ENCODE measurements around the gene SPTBN2.
A peak's percentile ranks its signal among the peaks of the same experiment; 100 is the strongest.

Gene SPTBN2

GRCh38 chr11:66739983-66740382 lies 11.0 kb upstream of the SPTBN2 start:
- ChIA-PET CTCF (no interaction called here), POLR2A (no interaction called here)
- Histone ChIP-seq H3K4me3 (ENCODE audit: control insufficient read depth in 1 of 7, extremely low read depth in 1 of 7, insufficient read depth in 4 of 7, low read depth in 2 of 7, low read length in 6 of 7) (no peak overlapping the region), H3K9me3 (ENCODE audit: control extremely low read depth in 1 of 5, control insufficient read depth in 4 of 5, insufficient read depth in 2 of 5, low read depth in 1 of 5, low read length in 4 of 5) (peaks cover 0 to 11% (median 3%) of the 10 kb centered on the region in 5 experiments), H3K27ac (ENCODE audit: insufficient read depth in 1 of 2, low read depth in 1 of 2, low read length in 2 of 2, poor library complexity in 1 of 2, severe bottlenecking in 2 of 2) (no peak overlapping the region), H3K27me3 (replicated peaks in 2 of 5; ENCODE audit: control insufficient read depth in 4 of 5, insufficient read depth in 5 of 5, low read length in 4 of 5) (peaks cover 0 to 5% (median 0%) of the 10 kb centered on the region in 5 experiments), H3K4me1 (ENCODE audit: control extremely low read depth in 1 of 4, control insufficient read depth in 4 of 4, insufficient read depth in 4 of 4, low read length in 3 of 4) (peaks cover 0 to 5% (median 2%) of the 10 kb centered on the region in 4 experiments), H3K36me3 (ENCODE audit: control insufficient read depth in 4 of 4, insufficient read depth in 4 of 4, low read length in 3 of 4) (no peaks in the 10 kb centered on the region)
- no peak for DNase-seq
- WGBS (ENCODE audit: insufficient coverage) = 78% methylated on average over 2 of the region's 2 CpGs

GRCh38 chr11:66734215-66734614 lies 5.2 kb upstream of the SPTBN2 start:
- no peaks in the 10 kb centered on the region for H3K9me3 ChIP-seq (ENCODE audit: control extremely low read depth in 1 of 5, control insufficient read depth in 4 of 5, insufficient read depth in 2 of 5, low read depth in 1 of 5, low read length in 4 of 5)
- POLR2A ChIA-PET = no interaction called here
- H3K4me3 ChIP-seq (ENCODE audit: control insufficient read depth in 1 of 7, extremely low read depth in 1 of 7, insufficient read depth in 4 of 7, low read depth in 2 of 7, low read length in 6 of 7) = no peak overlapping the region
- WGBS (ENCODE audit: insufficient coverage) = 88% methylated on average over 1 of the region's 3 CpGs
- DNase-seq = no peak
- H3K27me3 ChIP-seq (replicated peaks in 2 of 5; ENCODE audit: control insufficient read depth in 4 of 5, insufficient read depth in 5 of 5, low read length in 4 of 5) = peaks cover 9 to 37% (median 18%) of the 10 kb centered on the region in 5 experiments
- no peaks in the 10 kb centered on the region for H3K36me3 ChIP-seq (ENCODE audit: control insufficient read depth in 4 of 4, insufficient read depth in 4 of 4, low read length in 3 of 4)
- H3K4me1 ChIP-seq (ENCODE audit: control extremely low read depth in 1 of 4, control insufficient read depth in 4 of 4, insufficient read depth in 4 of 4, low read length in 3 of 4) = no peaks in the 10 kb centered on the region
- no peak overlapping the region for H3K27ac ChIP-seq (ENCODE audit: insufficient read depth in 1 of 2, low read depth in 1 of 2, low read length in 2 of 2, poor library complexity in 1 of 2, severe bottlenecking in 2 of 2)
- CTCF ChIA-PET = no interaction called here

GRCh38 chr11:66729447-66729846 lies 431 bp upstream of the SPTBN2 start:
- Histone ChIP-seq H3K4me1 (ENCODE audit: control extremely low read depth in 1 of 4, control insufficient read depth in 4 of 4, insufficient read depth in 4 of 4, low read length in 3 of 4) (peaks cover 0 to 24% (median 13%) of the 10 kb centered on the region in 4 experiments), H3K9me3 (ENCODE audit: control extremely low read depth in 1 of 5, control insufficient read depth in 4 of 5, insufficient read depth in 2 of 5, low read depth in 1 of 5, low read length in 4 of 5) (no peaks in the 10 kb centered on the region), H3K4me3 (ENCODE audit: control insufficient read depth in 1 of 7, extremely low read depth in 1 of 7, insufficient read depth in 4 of 7, low read depth in 2 of 7, low read length in 6 of 7) (no peak overlapping the region), H3K36me3 (ENCODE audit: control insufficient read depth in 4 of 4, insufficient read depth in 4 of 4, low read length in 3 of 4) (no peaks in the 10 kb centered on the region), H3K27ac (ENCODE audit: insufficient read depth in 1 of 2, low read depth in 1 of 2, low read length in 2 of 2, poor library complexity in 1 of 2, severe bottlenecking in 2 of 2) (no peak overlapping the region), H3K27me3 (replicated peaks in 2 of 5; ENCODE audit: control insufficient read depth in 4 of 5, insufficient read depth in 5 of 5, low read length in 4 of 5) (peaks cover 18 to 79% (median 52%) of the 10 kb centered on the region in 5 experiments)
- DNase-seq = no peak
- ChIA-PET CTCF (interaction anchor here (1.4 to 1.6 kb wide), 2 partner anchors 14 to 19 kb away, joined by 3 to 4 read pairs; no protein-coding TSS in a partner anchor), POLR2A (interaction anchor here (1.0 to 1.4 kb wide), 2 partner anchors 10 to 16 kb away, joined by 3 read pairs; a partner anchor contains a TSS)
- WGBS (ENCODE audit: insufficient coverage) = 92% methylated on average over 4 of the region's 4 CpGs

- Histone ChIP-seq H3K36me3 (ENCODE audit: control insufficient read depth in 4 of 4, insufficient read depth in 4 of 4, low read length in 3 of 4) (no peaks in the 10 kb centered on the region), H3K27ac (ENCODE audit: insufficient read depth in 1 of 2, low read depth in 1 of 2, low read length in 2 of 2, poor library complexity in 1 of 2, severe bottlenecking in 2 of 2) (no peak overlapping the region), H3K9me3 (ENCODE audit: control extremely low read depth in 1 of 5, control insufficient read depth in 4 of 5, insufficient read depth in 2 of 5, low read depth in 1 of 5, low read length in 4 of 5) (no peaks in the 10 kb centered on the region), H3K4me3 (ENCODE audit: control insufficient read depth in 1 of 7, extremely low read depth in 1 of 7, insufficient read depth in 4 of 7, low read depth in 2 of 7, low read length in 6 of 7) (peak overlapping the region in 5 of 7 experiments; percentile 14 to 57 (median 47)), H3K27me3 (replicated peaks in 2 of 5; ENCODE audit: control insufficient read depth in 4 of 5, insufficient read depth in 5 of 5, low read length in 4 of 5) (peaks cover 16 to 80% (median 50%) of the 10 kb centered on the region in 5 experiments), H3K4me1 (ENCODE audit: control extremely low read depth in 1 of 4, control insufficient read depth in 4 of 4, insufficient read depth in 4 of 4, low read length in 3 of 4) (peaks cover 0 to 24% (median 13%) of the 10 kb centered on the region in 4 experiments)
- CTCF ChIA-PET = interaction anchor here (0.6 to 1.6 kb wide), 2 partner anchors 20 to 479 kb away, joined by 3 to 4 read pairs; no protein-coding TSS in a partner anchor
- peak in 1 of 3 donors; percentile 33 for DNase-seq
- POLR2A ChIA-PET = no interaction called here
- under 1% methylated on average over 51 of the region's 114 CpGs for WGBS (ENCODE audit: insufficient coverage)
These were observed 851 bp downstream of the SPTBN2 start for GRCh38 chr11:66728038-66728692.

DNA sequence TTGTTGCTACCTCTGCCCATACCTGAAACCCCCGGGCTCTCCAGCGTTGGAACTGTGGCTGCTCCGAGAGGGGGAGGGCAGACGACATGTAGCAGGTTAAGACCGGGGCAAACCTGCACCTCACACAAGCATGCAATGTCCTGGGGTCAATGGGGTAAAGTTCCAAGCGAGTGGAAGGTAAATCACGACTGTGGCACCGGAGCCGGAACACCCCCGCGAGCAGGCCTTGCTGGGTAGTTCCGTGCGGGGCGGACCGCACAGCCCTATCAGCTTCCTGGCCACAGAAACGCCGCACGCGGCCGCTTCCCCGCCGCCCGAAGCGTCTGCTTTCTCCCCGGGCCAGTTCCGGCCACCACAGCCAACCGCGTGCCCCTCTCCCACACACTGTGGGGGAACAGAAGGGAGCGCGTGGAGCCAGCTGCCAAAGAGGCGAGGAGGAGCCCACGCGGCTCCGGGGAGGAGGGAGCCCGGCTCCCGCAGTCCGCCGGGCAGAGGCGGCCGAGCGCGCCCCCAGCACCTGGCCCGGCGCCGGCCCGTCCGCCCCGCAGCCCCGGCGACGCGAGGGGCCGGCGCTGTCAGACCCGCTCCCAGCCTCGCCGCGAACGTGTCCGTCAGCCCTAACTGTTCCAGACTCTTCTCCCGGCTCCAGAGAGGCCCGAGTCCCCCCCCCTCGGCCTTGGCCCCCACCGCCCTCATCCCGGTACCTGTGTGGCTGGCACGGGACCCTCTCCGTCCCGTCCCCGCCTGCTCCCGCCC lies 1.6 kb downstream of the SPTBN2 start:
- H3K4me1 ChIP-seq (ENCODE audit: control extremely low read depth in 1 of 4, control insufficient read depth in 4 of 4, insufficient read depth in 4 of 4, low read length in 3 of 4) = peaks cover 0 to 24% (median 13%) of the 10 kb centered on the region in 4 experiments
- CTCF ChIA-PET = interaction anchor here (0.7 to 1.9 kb wide), 3 partner anchors 10 to 124 kb away, joined by 3 to 8 read pairs (median 3); no protein-coding TSS in a partner anchor
- H3K27ac ChIP-seq (ENCODE audit: insufficient read depth in 1 of 2, low read depth in 1 of 2, low read length in 2 of 2, poor library complexity in 1 of 2, severe bottlenecking in 2 of 2) = no peak overlapping the region

DNA sequence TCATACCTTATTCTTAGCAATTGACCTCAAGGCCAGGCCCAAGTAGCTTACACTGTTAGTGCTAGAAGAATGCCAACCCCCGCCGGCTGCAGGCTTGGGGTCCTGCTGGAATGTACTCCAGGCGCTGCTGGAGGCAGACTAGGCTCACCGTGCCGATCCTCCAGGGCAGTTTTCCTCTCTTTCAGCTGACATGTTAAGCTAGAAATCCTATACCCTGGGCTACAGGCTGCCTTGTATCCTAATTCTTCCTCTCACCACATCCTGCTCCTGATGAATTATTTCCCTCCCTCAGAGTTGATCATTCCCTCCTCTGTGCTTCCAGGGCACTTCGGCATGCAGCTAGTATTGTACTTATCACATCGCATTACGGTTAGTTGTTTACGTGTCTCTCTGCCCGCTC lies 3.4 kb downstream of the SPTBN2 start:
- H3K36me3 ChIP-seq (ENCODE audit: control insufficient read depth in 4 of 4, insufficient read depth in 4 of 4, low read length in 3 of 4) = no peaks in the 10 kb centered on the region
- no peak overlapping the region for H3K4me3 ChIP-seq (ENCODE audit: control insufficient read depth in 1 of 7, extremely low read depth in 1 of 7, insufficient read depth in 4 of 7, low read depth in 2 of 7, low read length in 6 of 7)
- ChIA-PET POLR2A (interaction anchor here (0.6 kb wide), 1 partner anchor 242 kb away, joined by 3 read pairs; no protein-coding TSS in a partner anchor), CTCF (interaction anchor here (0.8 to 1.9 kb wide), 5 partner anchors 12 to 131 kb away, joined by 3 to 8 read pairs (median 3); no protein-coding TSS in a partner anchor)
- peaks cover 13 to 66% (median 44%) of the 10 kb centered on the region in 5 experiments for H3K27me3 ChIP-seq (replicated peaks in 2 of 5; ENCODE audit: control insufficient read depth in 4 of 5, insufficient read depth in 5 of 5, low read length in 4 of 5)
- peaks cover 0 to 26% (median 13%) of the 10 kb centered on the region in 4 experiments for H3K4me1 ChIP-seq (ENCODE audit: control extremely low read depth in 1 of 4, control insufficient read depth in 4 of 4, insufficient read depth in 4 of 4, low read length in 3 of 4)
- WGBS (ENCODE audit: insufficient coverage) = 63% methylated on average over 6 of the region's 10 CpGs
- no peak overlapping the region for H3K27ac ChIP-seq (ENCODE audit: insufficient read depth in 1 of 2, low read depth in 1 of 2, low read length in 2 of 2, poor library complexity in 1 of 2, severe bottlenecking in 2 of 2)
- DNase-seq = no peak
- no peaks in the 10 kb centered on the region for H3K9me3 ChIP-seq (ENCODE audit: control extremely low read depth in 1 of 5, control insufficient read depth in 4 of 5, insufficient read depth in 2 of 5, low read depth in 1 of 5, low read length in 4 of 5)

More for the DNA sequence above, 1.6 kb downstream of the SPTBN2 start:
- POLR2A ChIA-PET = no interaction called here
- WGBS (ENCODE audit: insufficient coverage) = under 1% methylated on average over 44 of the region's 70 CpGs
- Histone ChIP-seq H3K4me3 (ENCODE audit: control insufficient read depth in 1 of 7, extremely low read depth in 1 of 7, insufficient read depth in 4 of 7, low read depth in 2 of 7, low read length in 6 of 7) (peak overlapping the region in 6 of 7 experiments; percentile 8 to 61 (median 44)), H3K9me3 (ENCODE audit: control extremely low read depth in 1 of 5, control insufficient read depth in 4 of 5, insufficient read depth in 2 of 5, low read depth in 1 of 5, low read length in 4 of 5) (no peaks in the 10 kb centered on the region), H3K27me3 (replicated peaks in 2 of 5; ENCODE audit: control insufficient read depth in 4 of 5, insufficient read depth in 5 of 5, low read length in 4 of 5) (peaks cover 15 to 77% (median 47%) of the 10 kb centered on the region in 5 experiments), H3K36me3 (ENCODE audit: control insufficient read depth in 4 of 4, insufficient read depth in 4 of 4, low read length in 3 of 4) (no peaks in the 10 kb centered on the region)
- DNase-seq = peak; percentile 31 to 73 (median 61)
